ENCODE measurements around the gene DES. TPM values are rescaled to one million over a fixed set of nuclear protein-coding genes. Genes with fewer than 3 reads are reported as not detected.
A peak's percentile ranks its signal among the peaks of the same experiment; 100 is the strongest.
"Not testable (repeated sequence)": the region's sequence is repeated elsewhere in the genome, so short reads cannot be mapped to it uniquely, and the experiment has no call there.

Gene DES
- 1.4 TPM for total RNA-seq

DNA sequence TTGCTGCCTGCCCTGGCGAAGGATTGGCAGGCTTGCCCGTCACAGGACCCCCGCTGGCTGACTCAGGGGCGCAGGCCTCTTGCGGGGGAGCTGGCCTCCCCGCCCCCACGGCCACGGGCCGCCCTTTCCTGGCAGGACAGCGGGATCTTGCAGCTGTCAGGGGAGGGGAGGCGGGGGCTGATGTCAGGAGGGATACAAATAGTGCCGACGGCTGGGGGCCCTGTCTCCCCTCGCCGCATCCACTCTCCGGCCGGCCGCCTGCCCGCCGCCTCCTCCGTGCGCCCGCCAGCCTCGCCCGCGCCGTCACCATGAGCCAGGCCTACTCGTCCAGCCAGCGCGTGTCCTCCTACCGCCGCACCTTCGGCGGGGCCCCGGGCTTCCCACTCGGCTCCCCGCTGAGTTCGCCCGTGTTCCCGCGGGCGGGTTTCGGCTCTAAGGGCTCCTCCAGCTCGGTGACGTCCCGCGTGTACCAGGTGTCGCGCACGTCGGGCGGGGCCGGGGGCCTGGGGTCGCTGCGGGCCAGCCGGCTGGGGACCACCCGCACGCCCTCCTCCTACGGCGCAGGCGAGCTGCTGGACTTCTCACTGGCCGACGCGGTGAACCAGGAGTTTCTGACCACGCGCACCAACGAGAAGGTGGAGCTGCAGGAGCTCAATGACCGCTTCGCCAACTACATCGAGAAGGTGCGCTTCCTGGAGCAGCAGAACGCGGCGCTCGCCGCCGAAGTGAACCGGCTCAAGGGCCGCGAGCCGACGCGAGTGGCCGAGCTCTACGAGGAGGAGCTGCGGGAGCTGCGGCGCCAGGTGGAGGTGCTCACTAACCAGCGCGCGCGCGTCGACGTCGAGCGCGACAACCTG, at the start of gene DES:
TSS of gene DES (plus strand) at position 223 of the 857 bp plus-strand sequence. CDS start at position 309, 86 bp downstream.
- ATAC-seq (no peak), DNase-seq (ENCODE audit: low spot score) (no peak)
- intact Hi-C loops (cut with DNase I): no loop called here

DNA sequence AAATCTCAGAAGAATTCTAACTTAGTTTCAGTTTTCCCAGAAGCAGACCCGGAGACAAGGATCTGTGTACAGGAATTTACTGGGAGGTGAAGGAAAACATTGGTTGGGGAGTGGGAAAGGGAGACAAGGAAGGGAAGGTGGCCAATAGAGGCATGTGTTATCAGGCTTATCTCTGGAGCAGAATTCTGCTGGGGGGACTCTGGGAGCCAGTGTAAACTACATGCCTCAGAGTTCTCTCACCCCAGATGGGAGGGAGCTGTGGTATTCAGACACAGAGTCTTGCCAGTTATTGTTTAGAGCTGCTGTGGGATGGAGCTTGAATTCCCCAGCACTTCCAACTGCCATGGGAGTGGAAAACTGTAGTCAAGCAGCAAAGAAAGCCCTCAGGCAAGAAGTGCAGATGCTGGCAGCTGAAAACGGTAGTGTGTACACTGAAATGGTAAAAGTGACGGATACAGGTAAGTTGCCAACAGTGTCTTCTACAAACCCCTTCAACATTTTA, 49.4 kb upstream of the DES start:
- DNase-seq (ENCODE audit: low spot score) (no peak), ATAC-seq (peak; percentile 91)
- intact Hi-C loops (cut with DNase I): no loop called here

DNA sequence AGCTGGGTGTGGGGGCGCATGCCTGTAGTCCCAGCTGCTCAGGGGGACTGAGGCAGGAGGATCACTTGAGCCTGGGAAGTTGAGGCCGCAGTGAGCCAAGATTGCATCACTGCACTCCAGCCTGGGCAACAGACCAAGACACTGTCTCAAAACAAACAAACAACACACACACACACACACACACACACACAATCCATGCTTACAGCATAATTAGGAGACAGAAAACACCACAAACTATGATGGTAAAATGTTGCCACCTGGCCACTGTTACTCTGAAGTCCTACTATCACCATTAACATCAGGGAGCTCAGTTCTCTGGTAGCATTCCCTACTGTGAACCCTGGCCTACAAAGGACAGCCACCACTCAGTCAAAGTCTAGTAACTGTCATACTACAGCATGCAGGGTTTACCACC, 48.7 kb upstream of the DES start:
- ATAC-seq (peak; percentile 93), DNase-seq (ENCODE audit: low spot score) (peak; percentile 73)
- intact Hi-C loops (cut with DNase I): no loop called here

DNA sequence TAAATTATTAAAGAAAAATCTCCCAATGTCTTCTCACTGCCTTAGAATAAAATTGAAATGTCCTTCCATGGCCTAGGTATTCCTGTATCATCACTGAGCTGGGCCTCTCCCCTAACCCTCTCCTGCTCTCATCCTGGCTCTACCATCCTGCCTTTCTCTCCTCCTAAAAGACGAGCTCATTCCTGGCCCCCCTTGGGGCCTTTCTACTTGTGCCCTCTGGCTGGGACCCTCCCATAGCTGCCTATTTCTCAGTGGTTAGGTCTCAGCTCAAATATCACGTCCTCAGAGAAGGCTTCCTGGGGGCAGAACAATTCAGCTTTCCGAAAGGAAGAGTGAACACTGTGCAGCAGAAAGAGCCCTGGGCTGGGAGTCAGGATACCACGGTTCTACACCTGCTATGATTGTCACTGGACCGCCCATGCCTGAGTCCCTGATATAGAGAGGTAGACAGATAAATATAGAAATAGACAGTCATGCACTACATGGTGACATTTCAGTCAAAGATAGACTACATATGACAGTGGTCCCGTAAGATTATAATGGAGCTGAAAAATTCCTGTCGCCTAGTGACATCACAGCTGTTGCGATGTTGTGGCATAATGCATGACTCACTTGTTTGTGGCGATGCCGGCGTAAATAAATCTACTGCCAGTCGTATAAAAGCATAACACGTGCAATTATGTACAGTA, 39.9 kb upstream of the DES start:
- ATAC-seq (no peak), DNase-seq (ENCODE audit: low spot score) (no peak)
- intact Hi-C loops (cut with DNase I): no loop called here

DNA sequence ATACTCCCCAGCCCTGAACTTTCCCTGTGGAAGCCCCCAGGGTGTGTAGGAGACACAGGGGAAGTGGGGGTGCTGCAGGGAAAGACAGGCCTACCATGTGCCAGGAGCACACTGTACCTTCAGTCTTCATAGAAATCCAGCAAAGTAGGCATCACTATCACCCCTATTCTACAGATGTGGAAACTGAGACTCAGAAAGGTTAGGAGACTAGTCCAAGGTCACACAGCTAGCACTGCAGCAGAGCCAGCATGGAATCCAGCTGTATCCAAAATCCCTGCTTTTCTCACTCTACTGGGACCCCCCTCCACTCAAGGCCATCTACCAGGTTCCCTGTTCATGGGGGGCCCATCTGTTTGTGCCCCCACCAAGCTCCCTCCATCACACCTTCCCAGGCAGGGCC, 37.3 kb upstream of the DES start:
- ATAC-seq: no peak
- no peak for DNase-seq (ENCODE audit: low spot score)
- intact Hi-C loops (cut with DNase I): loop anchor here (10.0 kb wide), 1 partner anchor 76 kb away; the partner anchor contains the start of gene PTPRN

DNA sequence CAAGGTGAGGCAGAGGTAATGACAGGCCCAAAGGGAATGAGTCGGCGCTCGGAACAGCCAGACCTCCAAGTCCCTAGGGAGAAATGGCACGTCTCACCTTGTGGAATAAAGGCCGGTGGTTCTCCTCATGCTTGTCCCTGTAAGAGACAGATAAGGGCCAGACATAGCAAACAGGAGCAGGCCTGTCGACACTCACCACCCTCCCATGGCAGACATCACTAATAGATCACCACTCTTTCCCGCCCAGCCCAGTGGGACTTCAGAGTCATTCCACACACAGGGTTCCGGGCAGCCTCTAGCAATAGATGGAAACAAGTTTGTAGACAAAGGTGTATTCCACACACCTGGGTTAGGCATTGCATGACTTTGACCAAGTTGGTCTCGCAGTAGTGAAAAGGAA, 36.7 kb upstream of the DES start:
- no peak for DNase-seq (ENCODE audit: low spot score)
- no peak for ATAC-seq
- intact Hi-C loops (cut with DNase I): loop anchor here (10.0 kb wide), 1 partner anchor 77 kb away; the partner anchor contains the start of gene PTPRN

DNA sequence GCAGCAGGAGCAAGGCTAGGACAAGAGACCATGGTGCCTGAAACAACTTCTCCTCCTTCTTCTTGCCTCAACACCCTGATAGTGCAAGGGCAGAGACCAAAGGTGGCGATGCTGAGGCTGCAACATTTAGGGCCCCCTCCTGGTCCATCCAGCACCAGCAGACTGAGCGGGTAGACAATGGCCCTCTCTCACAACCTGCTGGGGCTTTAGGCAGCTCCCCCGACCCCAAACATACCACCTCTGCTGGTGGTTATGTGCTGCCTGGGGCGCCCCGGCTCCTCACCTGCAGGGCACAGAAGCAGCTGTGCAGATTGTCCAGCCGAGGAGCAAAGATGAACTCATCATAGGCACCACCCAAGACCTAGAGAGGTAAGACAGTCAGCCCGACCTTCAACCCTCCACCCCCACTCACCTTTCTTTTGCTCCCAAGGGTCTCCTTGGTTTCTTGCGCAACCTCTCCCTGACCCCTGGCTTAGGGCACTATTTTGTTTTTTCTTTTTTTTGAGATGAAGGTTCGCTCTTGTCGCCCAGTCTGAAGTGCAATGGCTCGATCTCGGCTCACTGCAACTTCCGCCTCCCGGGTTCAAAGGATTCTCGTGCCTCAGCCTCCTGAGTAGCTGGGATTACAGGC, 34.0 kb upstream of the DES start:
- DNase-seq (ENCODE audit: low spot score) (no peak), ATAC-seq (no peak)
- intact Hi-C loops (cut with DNase I): loop anchor here (10.0 kb wide), 1 partner anchor 79 kb away; the partner anchor contains the start of gene PTPRN

DNA sequence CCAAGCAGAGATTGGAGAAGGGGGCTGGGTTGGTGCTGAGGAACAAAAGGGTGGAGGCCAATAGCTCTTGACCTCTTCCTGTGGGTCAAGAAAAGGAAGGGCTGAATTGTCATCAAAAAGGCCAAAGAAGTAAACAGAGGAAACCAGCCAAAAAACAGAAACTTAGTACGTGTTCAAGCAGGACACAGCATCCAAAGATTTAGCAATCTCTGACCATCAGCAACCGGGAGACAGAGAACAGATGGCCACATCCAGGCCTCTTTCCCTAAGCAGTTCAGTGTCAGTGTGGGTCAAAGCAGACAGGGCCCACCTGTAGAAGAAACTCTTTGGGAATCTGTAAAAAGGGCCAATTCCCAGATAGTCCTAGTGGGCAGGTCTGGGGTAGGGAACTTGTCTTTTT, 33.3 kb upstream of the DES start:
- DNase-seq (ENCODE audit: low spot score) (no peak), ATAC-seq (no peak)
- intact Hi-C loops (cut with DNase I): loop anchor here (10.0 kb wide), 1 partner anchor 80 kb away; the partner anchor contains the start of gene PTPRN

DNA sequence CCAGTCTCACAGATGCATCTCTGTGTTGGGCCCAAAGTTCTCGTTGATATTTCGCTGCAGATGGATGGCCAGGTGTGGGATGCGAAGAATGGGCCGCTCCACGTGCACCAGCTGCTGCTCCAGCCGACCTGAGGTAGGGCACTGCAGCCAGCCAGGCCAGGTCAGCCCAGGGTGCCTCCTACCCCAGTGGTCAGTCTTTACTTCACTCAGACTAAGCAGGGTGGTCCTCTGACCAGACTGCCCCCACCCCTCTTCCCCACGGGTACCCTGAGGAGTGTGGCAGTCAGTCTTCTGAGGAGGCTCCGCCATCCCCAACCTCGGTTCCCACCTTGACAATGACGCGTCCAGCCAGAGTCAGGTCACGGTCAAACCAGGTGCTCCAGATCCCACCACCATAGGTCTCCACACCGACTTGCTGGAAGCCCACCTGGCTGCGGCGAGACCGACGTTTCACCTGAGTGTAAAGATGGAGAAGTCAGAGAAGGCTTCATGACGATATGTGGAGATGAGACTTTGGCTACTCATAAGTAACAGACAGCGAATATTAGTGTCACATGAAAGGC, 32.1 kb upstream of the DES start:
- intact Hi-C loops (cut with DNase I): loop anchor here (10.0 kb wide), 1 partner anchor 81 kb away; the partner anchor contains the start of gene PTPRN
- ATAC-seq (no peak), DNase-seq (ENCODE audit: low spot score) (no peak)

DNA sequence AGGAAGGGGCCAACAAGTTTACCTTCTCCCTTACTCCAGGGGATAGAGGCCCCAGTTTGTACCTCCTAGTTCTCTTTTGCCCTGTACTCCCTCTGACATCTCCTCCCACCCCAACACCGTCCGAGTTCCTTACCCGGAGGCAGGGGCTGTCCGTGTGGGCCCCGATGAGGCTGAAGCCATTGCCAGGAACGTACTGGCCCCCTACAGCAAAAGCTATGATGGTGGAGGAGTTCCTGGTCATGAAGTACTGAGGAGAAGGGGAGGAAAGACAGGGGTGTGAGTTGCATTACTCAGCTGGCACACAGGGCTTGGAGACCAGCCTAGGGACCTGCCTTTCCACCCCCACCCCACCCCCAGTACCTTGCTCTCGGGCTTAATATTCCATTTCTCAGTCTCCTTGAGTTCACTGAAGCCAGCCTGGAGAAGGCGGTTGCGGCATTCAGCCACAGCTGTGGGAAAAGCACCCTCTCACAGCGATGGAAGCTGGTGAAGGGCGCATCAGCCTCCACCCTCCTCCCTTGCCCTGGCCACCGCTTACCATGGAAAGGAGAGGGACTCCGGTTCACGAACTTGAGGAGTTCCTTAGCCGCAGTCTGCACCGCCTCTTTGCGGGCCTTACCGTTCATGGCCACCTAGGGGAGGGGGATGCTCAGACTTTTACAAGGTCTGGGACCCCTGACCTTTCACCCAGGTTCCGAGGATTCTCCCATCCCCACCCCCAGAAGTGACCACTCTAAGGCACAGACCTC, 31.5 kb upstream of the DES start:
- ATAC-seq: no peak
- no peak for DNase-seq (ENCODE audit: low spot score)
- intact Hi-C loops (cut with DNase I): loop anchor here (10.0 kb wide), 1 partner anchor 82 kb away; the partner anchor contains the start of gene PTPRN

DNA sequence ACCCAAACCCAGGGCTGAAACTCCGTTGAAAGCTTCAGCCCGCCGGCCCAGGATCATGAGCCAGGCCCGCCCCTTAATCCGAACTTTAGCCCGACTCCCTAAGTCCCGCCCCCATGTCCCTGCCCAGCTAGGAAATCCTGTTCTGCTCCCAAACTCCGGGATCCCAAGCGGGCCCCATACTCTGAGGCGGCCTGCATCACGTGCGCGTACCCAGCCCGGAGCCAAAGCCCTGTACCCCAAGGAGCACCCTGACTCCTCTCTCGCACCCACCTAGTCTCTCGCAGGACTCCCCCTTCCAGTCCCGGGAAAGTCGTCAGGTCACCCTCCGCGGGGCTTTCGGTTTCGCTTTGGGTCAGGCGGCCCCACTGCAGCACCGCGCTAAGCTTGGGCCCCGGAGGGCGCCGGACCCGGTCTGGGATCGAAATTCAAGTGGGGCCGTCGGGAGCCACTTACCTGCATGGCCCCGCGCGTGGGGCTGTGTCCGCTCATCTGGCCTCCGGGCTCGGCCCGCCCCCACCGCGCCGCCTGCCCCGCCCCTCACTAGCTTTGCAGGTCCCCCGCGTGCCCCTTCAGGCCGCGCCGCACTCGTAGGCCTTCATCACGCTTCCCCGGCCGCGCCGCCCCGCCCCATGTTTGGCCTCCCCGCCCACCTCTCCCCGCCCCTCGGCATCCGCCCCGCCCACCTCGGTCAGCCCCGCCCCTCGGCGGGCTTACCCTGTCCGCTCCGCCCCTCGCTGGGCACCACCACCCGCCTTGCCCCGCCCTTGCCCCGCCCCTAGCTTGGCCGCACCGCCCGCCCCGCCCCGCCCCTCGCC, 30.7 kb upstream of the DES start, which contains the start of gene DNPEP:
TSS of gene DNPEP (minus strand) at position 607 of the 815 bp plus-strand sequence. CDS start at position 489, 118 bp downstream.
- intact Hi-C loops (cut with DNase I): loop anchor here (10.0 kb wide), 1 partner anchor 83 kb away; the partner anchor contains the start of gene PTPRN
- ATAC-seq (peak; percentile 80), DNase-seq (ENCODE audit: low spot score) (peak; percentile 98)

DNA sequence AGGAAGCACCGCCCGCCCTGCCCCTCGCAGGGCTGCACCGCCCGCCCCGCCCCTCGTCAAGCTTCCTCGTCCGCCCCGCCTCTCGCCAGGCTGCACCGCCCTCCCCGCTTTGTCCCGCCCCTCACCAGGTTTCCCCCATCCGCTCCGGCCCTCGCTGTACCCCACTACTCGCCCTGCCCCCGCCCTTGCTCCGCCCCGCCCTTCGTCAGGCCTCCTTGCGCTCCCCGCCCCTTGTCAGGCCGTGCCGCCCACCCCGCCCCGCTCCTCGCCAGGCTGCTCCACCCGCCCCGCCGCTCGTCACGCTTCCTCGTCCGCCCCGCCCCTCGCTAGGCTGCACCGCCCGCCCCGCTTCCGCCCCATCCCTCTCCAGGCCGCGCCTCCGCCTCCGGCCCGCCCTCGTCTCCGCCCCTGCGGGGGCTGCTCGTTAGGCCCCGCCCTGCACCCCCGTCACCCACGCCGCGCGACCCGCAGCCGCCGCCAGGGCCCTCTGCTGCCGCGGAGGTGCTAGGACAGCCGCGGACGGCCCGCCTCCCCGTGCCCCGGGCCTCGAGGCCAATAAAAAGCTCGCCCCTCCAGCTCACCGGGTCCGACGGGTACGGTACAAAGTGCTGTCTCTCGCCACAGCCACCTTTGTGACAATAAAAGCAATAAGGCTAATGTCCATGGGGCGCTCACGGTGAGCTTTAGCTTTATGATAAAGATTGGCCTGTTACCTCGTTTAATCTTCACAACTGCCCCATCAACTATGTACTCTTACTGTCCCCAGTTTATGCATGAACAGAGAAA, 29.9 kb upstream of the DES start:
- intact Hi-C loops (cut with DNase I): loop anchor here (10.0 kb wide), 1 partner anchor 84 kb away; the partner anchor contains the start of gene PTPRN
- DNase-seq (ENCODE audit: low spot score) (peak; percentile 99), ATAC-seq (peak; percentile 90)

DNA sequence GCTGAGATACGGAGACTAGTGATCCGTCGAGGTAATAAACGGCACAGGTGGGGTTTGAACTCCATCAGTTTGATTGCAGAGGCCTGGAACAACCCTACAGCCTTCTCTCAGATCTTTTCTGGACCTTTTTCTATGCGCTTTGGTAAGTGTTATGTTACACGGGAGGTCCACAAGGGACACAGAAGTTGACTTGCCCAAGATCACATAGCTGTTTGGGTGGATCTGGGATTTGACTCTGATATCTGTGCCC, 29.3 kb upstream of the DES start:
- no peak for DNase-seq (ENCODE audit: low spot score)
- intact Hi-C loops (cut with DNase I): loop anchor here (10.0 kb wide), 1 partner anchor 84 kb away; the partner anchor contains the start of gene PTPRN
- ATAC-seq: no peak

DNA sequence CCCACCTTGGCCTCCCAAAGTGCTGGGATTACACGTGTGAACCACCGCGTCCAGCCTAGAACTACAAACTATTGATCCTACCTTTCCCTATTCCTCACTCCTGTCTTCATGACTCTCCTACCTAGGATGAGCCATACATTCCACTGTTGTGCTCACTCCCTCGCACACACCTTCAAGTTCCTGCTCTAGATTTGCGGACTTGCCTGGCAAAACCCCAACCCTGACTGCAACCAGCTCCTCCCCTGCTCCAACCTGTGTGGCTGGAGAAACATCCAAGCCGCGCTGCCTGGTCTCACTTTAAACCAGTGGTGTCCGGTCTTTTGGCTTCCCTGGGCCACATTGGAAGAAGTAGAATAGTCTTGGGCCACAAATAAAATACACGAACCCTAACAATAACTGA, 25.4 kb upstream of the DES start:
- DNase-seq (ENCODE audit: low spot score) (no peak), ATAC-seq (no peak)
- intact Hi-C loops (cut with DNase I): no loop called here

DNA sequence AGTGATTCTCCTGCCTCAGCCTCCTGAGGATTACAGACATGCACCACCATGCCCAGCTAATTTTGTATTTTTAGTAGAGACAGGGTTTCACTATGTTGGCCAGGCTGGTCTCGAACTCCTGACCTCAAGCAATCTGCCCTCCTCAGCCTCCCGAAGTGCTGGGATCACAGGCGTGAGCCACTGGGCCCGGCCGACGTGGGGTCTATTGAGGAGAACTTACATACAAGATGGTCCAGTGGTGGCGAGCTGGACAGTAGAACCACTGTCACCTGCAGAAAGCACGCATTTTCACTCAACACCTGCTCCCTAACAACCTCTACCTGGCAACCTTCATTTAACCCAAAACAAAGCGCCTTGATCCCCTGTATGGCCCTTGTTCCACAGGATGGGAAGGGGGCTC, 23.1 kb upstream of the DES start:
- DNase-seq (ENCODE audit: low spot score); ATAC-seq; intact Hi-C loops (cut with DNase I): not testable (repeated sequence)

DNA sequence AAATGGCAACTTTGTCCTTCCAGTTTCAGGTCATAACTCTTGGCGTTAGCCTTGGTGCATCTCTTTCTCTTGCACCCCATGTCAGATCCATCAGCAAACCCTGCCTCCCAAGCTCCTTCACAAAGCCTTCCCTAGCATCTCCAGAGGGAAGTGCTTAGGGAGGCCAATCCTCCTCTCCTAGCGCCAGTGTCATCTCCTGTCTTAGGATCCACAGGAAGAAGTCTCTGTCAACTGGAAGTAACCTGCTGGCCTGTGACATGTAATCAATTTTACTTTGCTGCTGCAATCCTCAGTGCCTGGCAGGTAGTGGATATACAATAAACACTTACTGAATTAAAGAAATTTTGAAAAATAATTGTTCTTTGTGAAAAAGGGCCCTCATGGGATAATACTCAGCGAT, 22.6 kb upstream of the DES start:
- intact Hi-C loops (cut with DNase I): no loop called here
- no peak for ATAC-seq

More for the DNA sequence above, 22.6 kb upstream of the DES start:
- DNase-seq (ENCODE audit: low spot score): no peak
